ENCODE measurements around the gene GAS2L3.

Gene GAS2L3

DNA sequence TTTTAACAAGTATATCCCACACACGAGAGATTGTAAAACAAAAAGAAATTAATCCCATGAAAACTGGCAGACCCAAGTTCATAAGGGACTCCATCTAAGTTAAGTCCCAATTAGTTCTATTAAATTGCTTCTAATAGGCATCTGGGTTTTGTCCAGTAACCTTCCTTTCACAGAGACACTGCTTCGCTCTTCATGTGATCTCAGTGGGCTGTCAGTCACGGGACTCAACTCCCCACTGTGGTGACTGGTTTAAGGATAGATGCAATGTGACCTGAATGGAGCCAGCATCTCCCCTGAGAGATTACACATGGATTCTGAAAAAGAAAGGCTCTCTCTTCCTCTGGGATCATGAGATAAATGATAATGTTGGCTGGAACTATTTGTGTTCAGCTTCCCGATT, 96.4 kb downstream of the GAS2L3 start:
- ATAC-seq, result no peak
- no peak overlapping the region for H3K27ac Mint-ChIP-seq
- no peaks in the 10 kb centered on the region for H3K9me3 Mint-ChIP-seq
- no peak for DNase-seq (ENCODE audit: low spot score in 2 of 2)
- no peaks in the 10 kb centered on the region for H3K4me1 Mint-ChIP-seq
- H3K36me3 Mint-ChIP-seq, result no peaks in the 10 kb centered on the region
- no peak overlapping the region for H3K4me3 Mint-ChIP-seq

DNA sequence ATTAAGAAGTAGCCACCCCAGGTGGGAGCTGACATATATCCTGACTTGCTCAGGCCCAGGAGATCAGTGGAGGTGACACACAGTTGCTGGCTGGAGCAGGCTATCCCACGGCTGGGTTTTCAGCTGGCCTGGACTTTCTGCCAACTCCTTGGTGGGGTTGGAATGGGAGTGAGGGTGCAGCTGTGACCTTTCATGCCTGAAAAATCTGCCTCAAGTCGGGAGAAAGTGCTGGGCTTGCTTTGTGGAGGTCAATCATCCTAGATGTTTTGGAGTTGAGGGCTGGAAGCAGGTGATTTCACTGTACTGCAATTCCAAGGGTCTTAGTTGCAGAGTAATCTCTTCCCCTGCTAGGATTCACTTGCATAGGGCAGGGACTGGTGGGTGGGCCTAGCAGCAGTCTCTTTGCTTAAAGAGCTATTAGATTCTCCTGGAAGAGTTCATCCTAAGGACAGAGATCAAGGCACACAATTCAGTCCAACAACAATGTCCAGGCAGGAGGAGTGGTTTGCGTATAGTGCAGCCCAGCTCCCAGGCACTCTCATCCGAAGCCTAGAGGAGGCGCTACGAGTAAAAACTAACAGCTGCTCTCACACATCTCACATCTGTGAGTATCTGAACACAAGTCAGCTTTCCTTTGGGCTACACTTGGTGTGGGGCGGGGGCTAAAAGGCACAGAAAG, 98.1 kb downstream of the GAS2L3 start:
- Mint-ChIP-seq H3K36me3 (no peaks in the 10 kb centered on the region), H3K27ac (no peak overlapping the region), H3K9me3 (no peaks in the 10 kb centered on the region), H3K4me3 (no peak overlapping the region), H3K4me1 (no peaks in the 10 kb centered on the region)
- ATAC-seq (no peak), DNase-seq (ENCODE audit: low spot score in 2 of 2) (no peak)

DNA sequence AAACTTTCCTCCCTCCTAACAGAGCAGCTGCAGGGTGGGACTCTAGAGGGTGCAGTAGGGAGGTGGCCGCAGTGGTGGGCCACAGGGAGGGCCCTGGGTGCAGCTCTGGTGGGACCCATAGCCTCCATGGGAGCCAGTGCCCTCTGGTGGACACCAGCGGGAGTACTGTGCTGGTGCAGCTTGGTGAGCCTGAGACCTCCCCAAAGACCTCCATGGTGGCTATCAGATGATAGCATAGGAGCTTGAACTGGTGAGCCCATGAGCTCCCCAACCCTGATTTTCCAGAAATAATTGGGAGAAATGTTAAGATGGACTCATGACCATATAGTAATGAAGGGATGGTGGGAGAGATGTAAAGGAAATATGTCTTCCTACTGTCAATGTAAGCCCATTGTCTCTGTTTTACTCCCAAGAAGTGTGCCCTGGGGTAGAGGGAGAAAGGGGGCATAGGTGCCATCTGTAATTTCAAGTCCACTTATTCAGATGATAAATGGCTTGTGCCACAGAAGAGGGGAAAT, 98.7 kb downstream of the GAS2L3 start:
- ATAC-seq (peak; percentile 57), DNase-seq (ENCODE audit: low spot score in 2 of 2) (peak; percentile 2 to 67)
- Mint-ChIP-seq H3K36me3 (no peaks in the 10 kb centered on the region), H3K4me1 (no peaks in the 10 kb centered on the region), H3K9me3 (no peaks in the 10 kb centered on the region), H3K4me3 (no peak overlapping the region), H3K27ac (no peak overlapping the region)

DNA sequence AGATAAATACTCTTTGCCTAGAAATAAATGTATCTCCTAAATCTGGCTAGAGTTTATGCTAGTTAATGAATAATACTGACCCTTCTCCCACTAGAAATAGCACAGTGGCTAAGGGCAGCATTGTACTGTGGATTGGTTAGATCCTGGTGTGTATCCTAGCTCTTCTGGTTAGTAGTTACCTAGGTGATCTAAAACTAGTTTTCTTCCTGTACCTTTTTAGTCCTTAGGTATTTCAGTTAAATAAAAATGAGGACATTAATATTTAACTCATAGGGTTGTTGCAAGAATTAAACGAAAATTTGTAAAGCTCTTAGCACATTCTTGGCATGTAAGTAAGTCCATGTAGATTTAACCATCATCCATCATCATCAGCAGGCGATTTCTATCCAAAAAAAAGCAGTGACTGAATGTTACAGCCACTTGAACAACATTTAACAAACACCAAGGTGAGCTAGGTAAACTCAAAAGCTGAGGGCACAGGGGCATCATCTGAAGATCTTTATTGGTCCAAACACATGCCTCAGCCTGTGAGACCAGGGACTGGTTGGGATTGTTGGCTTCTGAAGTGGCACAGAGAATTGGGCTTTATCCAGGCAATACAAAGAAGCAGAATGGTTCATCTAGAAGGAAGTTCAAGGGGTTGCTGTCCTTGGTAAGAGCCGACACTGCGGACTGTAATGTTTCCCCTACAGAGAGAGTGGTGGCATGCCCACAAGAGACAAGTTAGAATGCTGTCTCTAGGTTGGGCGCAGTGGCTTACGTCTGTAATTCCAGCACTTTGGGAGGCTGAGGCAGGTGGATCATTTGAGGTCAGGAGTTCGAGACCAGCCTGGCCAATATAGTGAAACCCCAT, 100.8 kb downstream of the GAS2L3 start:
- Mint-ChIP-seq H3K4me3 (no peak overlapping the region), H3K27ac (no peak overlapping the region), H3K36me3 (no peaks in the 10 kb centered on the region), H3K4me1 (no peaks in the 10 kb centered on the region), H3K9me3 (no peaks in the 10 kb centered on the region)
- ATAC-seq (no peak), DNase-seq (ENCODE audit: low spot score in 2 of 2) (no peak)
